IMR-90 (cell line): Measurements from ENCODE around the gene FNDC3A. TPM values are rescaled to one million over a fixed set of nuclear protein-coding genes. Genes with fewer than 3 reads are reported as not detected.
A peak's percentile ranks its signal among the peaks of the same experiment; 100 is the strongest.

Experiments
- ATAC-seq: fragments of 200-7000 bp; cut with Tn5 transposase; 2 replicates; pipeline ENCODE4 v1.9.1; 2020; ENCODE audit warnings: low read depth, mild to moderate bottlenecking, moderate library complexity
- BruUV-seq: library from RNA; stranded (reverse); fragments of 400-500 nt; replicated peaks from 2 replicates; lab custom pipeline; 2021; lab: Mats Ljungman, UMichigan
- CTCF ChIA-PET: fragments of 300-600 bp; formaldehyde crosslinking; extraction: SDS; loops from one replicate; lab custom pipeline; 2021; ENCODE audit warnings: antibody characterized with exemption; lab: Yijun Ruan, JAX
- POLR2A ChIA-PET: fragments of 300-600 bp; sonication (Branson Sonifier 250); formaldehyde crosslinking; loops from one replicate; lab custom pipeline; 2022; ENCODE audit warnings: antibody characterized with exemption; ENCODE audit not compliant: unreplicated experiment; lab: Charles Lee
- DNase-seq: peaks from one replicate; pipeline ENCODE4 v3.0.0; 2013
- H2AFZ ChIP-seq: replicated peaks from 2 replicates; pipeline ENCODE3; 2013; ENCODE audit warnings: low read length, mild to moderate bottlenecking; ENCODE audit not compliant: poor library complexity
- H2AK5ac ChIP-seq: 2 replicates; pipeline ENCODE4 v1.6.1; 2013; ENCODE audit warnings: low read depth, low read length, inconsistent platforms
- H2AK9ac ChIP-seq: replicated peaks from 2 replicates; pipeline ENCODE3; 2013; ENCODE audit warnings: mild to moderate bottlenecking, low read depth, low read length, moderate library complexity; ENCODE audit not compliant: poor library complexity
- H2BK120ac ChIP-seq: 2 replicates; pipeline ENCODE4 v1.6.1; 2013; ENCODE audit warnings: low read depth, low read length, inconsistent platforms
- H2BK15ac ChIP-seq: 3 replicates; pipeline ENCODE4 v1.6.1; 2013; ENCODE audit warnings: low read depth, low read length, inconsistent platforms
- H2BK20ac ChIP-seq: 2 replicates; pipeline ENCODE4 v1.6.1; 2013; ENCODE audit warnings: low read depth, mild to moderate bottlenecking, inconsistent platforms, low read length, moderate library complexity
- H2BK5ac ChIP-seq: 2 replicates; pipeline ENCODE4 v1.6.1; 2013; ENCODE audit warnings: mild to moderate bottlenecking, low read depth, low read length, inconsistent platforms; ENCODE audit not compliant: poor library complexity, severe bottlenecking
- H3K14ac ChIP-seq: replicated peaks from 2 replicates; pipeline ENCODE4 v1.6.1; 2013; ENCODE audit warnings: low read depth, low read length, inconsistent platforms
- H3K18ac ChIP-seq: 2 replicates; pipeline ENCODE4 v1.6.1; 2013; ENCODE audit warnings: low read depth, low read length, control low read depth
- H3K23ac ChIP-seq: 2 replicates; pipeline ENCODE4 v1.6.1; 2013; ENCODE audit warnings: low read depth, low read length, inconsistent platforms
- H3K27ac ChIP-seq: 2 replicates; pipeline ENCODE4 v1.5.1; 2013; ENCODE audit warnings: mild to moderate bottlenecking, control low read depth, low read length; ENCODE audit not compliant: insufficient read depth
- H3K27me3 ChIP-seq: 2 replicates; pipeline ENCODE4 v1.6.1; 2013; ENCODE audit warnings: low read length; ENCODE audit not compliant: control insufficient read depth, insufficient read depth
- H3K36me3 ChIP-seq: 2 replicates; pipeline ENCODE4 v1.6.1; 2013; ENCODE audit warnings: low read length, mixed read lengths; ENCODE audit not compliant: control insufficient read depth, insufficient read depth
- H3K4ac ChIP-seq: 2 replicates; pipeline ENCODE4 v1.6.1; 2013; ENCODE audit warnings: low read depth, low read length, inconsistent platforms
- H3K4me1 ChIP-seq: 2 replicates; pipeline ENCODE4 v1.6.1; 2013; ENCODE audit warnings: low read length, mixed read lengths; ENCODE audit not compliant: control insufficient read depth, insufficient read depth
- H3K4me2 ChIP-seq: 2 replicates; pipeline ENCODE4 v1.6.1; 2013; ENCODE audit warnings: low read depth, mild to moderate bottlenecking, control low read depth, low read length, moderate library complexity
- H3K4me3 ChIP-seq: 2 replicates; pipeline ENCODE4 v1.5.1; 2013; ENCODE audit warnings: low read depth, mild to moderate bottlenecking, control low read depth, low read length, moderate library complexity; ENCODE audit not compliant: insufficient read depth
- H3K56ac ChIP-seq: 2 replicates; pipeline ENCODE4 v1.6.1; 2013; ENCODE audit warnings: low read length, inconsistent platforms; ENCODE audit not compliant: insufficient read depth; ENCODE audit errors: extremely low read depth
- H3K79me1 ChIP-seq, 2 experiments: 2 replicates each; pipeline ENCODE4 v1.6.1; 2013; ENCODE audit warnings: low read length in 2 of 2, inconsistent platforms in 1 of 2, low read depth in 1 of 2
- H3K9ac ChIP-seq: 2 replicates; pipeline ENCODE4 v1.6.1; 2013; ENCODE audit warnings: low read depth, low read length, control low read depth
- H3K9me1 ChIP-seq: 2 replicates; pipeline ENCODE4 v1.6.1; 2013; ENCODE audit warnings: low read length, inconsistent platforms; ENCODE audit not compliant: insufficient read depth
- H3K9me3 ChIP-seq: 2 replicates; pipeline ENCODE4 v1.6.1; 2013; ENCODE audit warnings: low read length; ENCODE audit not compliant: control insufficient read depth, insufficient read depth
- H4K20me1 ChIP-seq: 2 replicates; pipeline ENCODE4 v1.6.1; 2013; ENCODE audit warnings: low read length, inconsistent platforms; ENCODE audit not compliant: insufficient read depth
- H4K5ac ChIP-seq: 2 replicates; pipeline ENCODE4 v1.6.1; 2013; ENCODE audit warnings: mild to moderate bottlenecking, low read depth, low read length, control low read depth
- H4K8ac ChIP-seq, 2 experiments: 2 replicates each; pipeline ENCODE4 v1.6.1; 2013; ENCODE audit warnings: low read depth in 2 of 2, low read length in 2 of 2, control low read depth in 1 of 2, inconsistent platforms in 1 of 2
- H4K91ac ChIP-seq: 2 replicates; pipeline ENCODE4 v1.6.1; 2013; ENCODE audit warnings: low read depth, low read length, inconsistent platforms; ENCODE audit not compliant: insufficient read depth
- CEBPB ChIP-seq: IDR thresholded peaks from 2 replicates; pipeline ENCODE4 v1.6.1; 2012; ENCODE audit warnings: low read depth, low read length, improper control_type of control experiment
- MAFK ChIP-seq: IDR thresholded peaks from 2 replicates; pipeline ENCODE4 v1.6.1; 2012; ENCODE audit warnings: low read depth, low read length, improper control_type of control experiment
- WGBS, 2 experiments: methylation state at CpG; one replicate each; pipeline versions ENCODE4 v1.1.5 to v1.1.7; 2013; ENCODE audit warnings: missing lambda C conversion rate in 2 of 2; ENCODE audit not compliant: insufficient read length in 1 of 2; ENCODE audit errors: extremely low coverage in 2 of 2; 5-methylcytosine and 5-hydroxymethylcytosine counted together
- dilution Hi-C: fragments of 300-500 bp; cut with HindIII; formaldehyde crosslinking; loops from one replicate; pipeline ENCODE4 v1.14.3; 2018; ENCODE audit warnings: low sequenced_read_pairs; ENCODE audit not compliant: unreplicated experiment
- in situ Hi-C: fragments of 300-500 bp; cut with MboI; formaldehyde crosslinking; loops from 3 replicates; pipeline ENCODE4 v1.14.3; 2019; ENCODE audit warnings: low sequenced_read_pairs, inconsistent platforms, mixed read lengths
- intact Hi-C: fragments of 100-400 bp; cut with micrococcal nuclease; formaldehyde crosslinking; loops from 2 replicates; pipeline ENCODE4 v1.10.0; 2022
- polyA plus RNA-seq, 3 experiments: library from polyadenylated mRNA; depleted of rRNA; stranded (reverse); fragments of >200 nt; gene quantifications; 2 replicates each; pipeline ENCODE4 v1.2.3, GENCODE V29; 2012; ENCODE audit warnings: low replicate concordance in 1 of 3
- total RNA-seq: library from RNA; depleted of rRNA; stranded (reverse); fragments of >200 nt; gene quantifications from 2 replicates; pipeline ENCODE4 v1.2.3, GENCODE V29; 2012

FNDC3A gene
- total and polyA plus RNA-seq, 2 of the 4 experiments (the other 2 are of a cell fraction), result 29.2 to 60.4 TPM

GRCh38 chr13:49213997-49214916, 238.5 kb downstream of the FNDC3A start:
- Histone ChIP-seq H3K4me1 (no peaks in the 10 kb centered on the region), H3K9me1 (no peaks in the 10 kb centered on the region), H3K27ac (no peak overlapping the region), H3K14ac (no peak overlapping the region), H3K27me3 (peaks cover 23% of the 10 kb centered on the region), H3K56ac (no peak overlapping the region), H4K5ac (no peak overlapping the region), H3K23ac (no peak overlapping the region), H2BK20ac (no peak overlapping the region), H3K18ac (no peak overlapping the region), H4K91ac (no peak overlapping the region), H3K9ac (no peak overlapping the region), H2BK15ac (no peak overlapping the region), H3K4me2 (no peak overlapping the region), H4K20me1 (0 out of 2 replicates have a peak, but pooled peaks cover 3% of the 10 kb centered on the region), H2AFZ (peak overlapping the region; percentile 41), H3K4me3 (no peak overlapping the region), H3K4ac (no peak overlapping the region), H2BK5ac (no peak overlapping the region), H2AK9ac (no peak overlapping the region), H2AK5ac (no peak overlapping the region), H2BK120ac (no peak overlapping the region), H3K36me3 (peaks cover 15% of the 10 kb centered on the region), H3K9me3 (no peaks in the 10 kb centered on the region; the same call in 1 of the 2 replicates), H3K79me1 (no peaks in the 10 kb centered on the region), H4K8ac (no peak overlapping the region)
- no TSS peak for BruUV-seq
- in situ Hi-C loops (no loop called here), intact Hi-C loops (no loop called here), dilution Hi-C loops (no loop called here)
- peak; percentile 21; the same call in 1 of the 2 replicates for ATAC-seq
- POLR2A ChIA-PET, result no interaction called here
- CTCF ChIA-PET, result interaction anchor here (1.4 kb wide), 1 partner anchor 66 kb away, joined by 3 read pairs; no protein-coding TSS in a partner anchor
- TF ChIP-seq MAFK (no peak), CEBPB (peak; percentile 39; the same call in 1 of the 2 replicates)
- DNase-seq, result no peak
- WGBS, 2 experiments, result 53% methylated on average over 2 of the region's 6 CpGs; no CpG with 5 or more reads in 1 of the 2 experiments
